Measurements from ENCODE around the gene PPM1N. TPM values are rescaled to one million over a fixed set of nuclear protein-coding genes. Genes with fewer than 3 reads are reported as not detected.

The PPM1N gene, protein sequence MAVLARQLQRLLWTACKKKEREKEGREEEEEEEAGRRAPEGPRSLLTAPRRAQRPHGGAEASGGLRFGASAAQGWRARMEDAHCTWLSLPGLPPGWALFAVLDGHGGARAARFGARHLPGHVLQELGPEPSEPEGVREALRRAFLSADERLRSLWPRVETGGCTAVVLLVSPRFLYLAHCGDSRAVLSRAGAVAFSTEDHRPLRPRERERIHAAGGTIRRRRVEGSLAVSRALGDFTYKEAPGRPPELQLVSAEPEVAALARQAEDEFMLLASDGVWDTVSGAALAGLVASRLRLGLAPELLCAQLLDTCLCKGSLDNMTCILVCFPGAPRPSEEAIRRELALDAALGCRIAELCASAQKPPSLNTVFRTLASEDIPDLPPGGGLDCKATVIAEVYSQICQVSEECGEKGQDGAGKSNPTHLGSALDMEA
- 9.8 and 15.3 TPM in 2 replicates for total RNA-seq (2014; rRNA removed; shearing (Covaris generic))

DNA sequence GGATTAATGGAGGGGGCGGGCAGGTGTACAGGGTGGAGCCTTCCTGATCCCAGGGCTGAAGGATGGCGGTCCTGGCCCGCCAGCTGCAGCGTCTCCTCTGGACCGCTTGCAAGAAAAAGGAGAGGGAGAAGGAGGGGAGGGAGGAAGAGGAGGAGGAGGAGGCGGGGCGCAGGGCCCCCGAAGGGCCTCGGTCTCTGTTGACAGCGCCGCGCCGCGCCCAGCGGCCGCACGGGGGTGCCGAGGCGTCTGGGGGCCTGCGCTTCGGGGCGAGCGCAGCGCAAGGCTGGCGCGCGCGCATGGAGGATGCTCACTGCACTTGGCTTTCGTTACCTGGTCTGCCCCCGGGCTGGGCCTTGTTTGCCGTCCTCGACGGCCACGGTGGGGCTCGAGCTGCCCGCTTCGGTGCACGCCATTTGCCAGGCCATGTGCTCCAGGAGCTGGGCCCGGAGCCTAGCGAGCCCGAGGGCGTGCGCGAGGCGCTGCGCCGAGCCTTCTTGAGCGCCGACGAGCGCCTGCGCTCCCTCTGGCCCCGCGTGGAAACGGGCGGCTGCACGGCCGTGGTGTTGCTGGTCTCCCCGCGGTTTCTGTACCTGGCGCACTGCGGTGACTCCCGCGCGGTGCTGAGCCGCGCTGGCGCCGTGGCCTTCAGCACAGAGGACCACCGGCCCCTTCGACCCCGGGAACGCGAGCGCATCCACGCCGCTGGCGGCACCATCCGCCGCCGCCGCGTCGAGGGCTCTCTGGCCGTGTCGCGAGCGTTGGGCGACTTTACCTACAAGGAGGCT lies at the start of gene PPM1N:
Gene PPM1N (plus strand): TSS at position 33 of the 785 bp plus-strand sequence. CDS start 30 bp downstream, at position 63.
- DNase-seq (ENCODE audit: low spot score) = no peak

DNA sequence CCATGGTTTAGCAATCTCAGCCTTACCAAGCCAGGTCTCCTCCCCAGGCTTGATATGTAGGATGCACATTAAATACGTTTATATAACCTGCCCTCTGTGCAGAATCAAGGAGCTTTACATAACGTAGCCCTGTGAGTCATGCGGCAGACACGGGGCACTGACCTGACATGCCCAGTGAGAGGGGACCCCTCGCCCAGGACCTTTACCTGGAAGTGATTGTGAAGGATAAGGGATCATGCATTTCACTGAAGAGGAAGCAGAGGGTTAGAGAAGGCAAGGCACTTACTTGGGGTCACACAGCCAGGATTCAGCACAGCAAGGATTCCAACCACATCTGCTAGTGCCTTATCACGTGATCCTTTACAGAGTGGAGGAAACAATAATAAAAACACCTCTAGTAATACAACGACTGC lies 49.4 kb upstream of the PPM1N start:
- DNase-seq (ENCODE audit: low spot score) = peak; percentile 96

DNA sequence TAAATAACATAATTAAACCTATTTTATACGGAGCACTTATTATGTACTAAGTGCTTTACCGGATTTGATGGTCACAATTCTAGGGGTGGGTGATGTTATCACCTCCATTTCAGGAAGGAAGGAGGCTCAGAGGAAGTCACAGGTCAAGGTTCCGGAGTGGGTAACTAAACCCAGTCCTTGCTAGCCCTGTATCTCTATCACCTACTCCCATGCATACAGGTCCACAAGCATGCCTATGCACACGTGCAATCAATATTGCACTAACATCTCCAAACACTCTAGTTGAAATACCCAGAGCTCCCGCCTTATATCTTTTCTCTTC lies 48.3 kb upstream of the PPM1N start:
- DNase-seq (ENCODE audit: low spot score) = no peak

DNA sequence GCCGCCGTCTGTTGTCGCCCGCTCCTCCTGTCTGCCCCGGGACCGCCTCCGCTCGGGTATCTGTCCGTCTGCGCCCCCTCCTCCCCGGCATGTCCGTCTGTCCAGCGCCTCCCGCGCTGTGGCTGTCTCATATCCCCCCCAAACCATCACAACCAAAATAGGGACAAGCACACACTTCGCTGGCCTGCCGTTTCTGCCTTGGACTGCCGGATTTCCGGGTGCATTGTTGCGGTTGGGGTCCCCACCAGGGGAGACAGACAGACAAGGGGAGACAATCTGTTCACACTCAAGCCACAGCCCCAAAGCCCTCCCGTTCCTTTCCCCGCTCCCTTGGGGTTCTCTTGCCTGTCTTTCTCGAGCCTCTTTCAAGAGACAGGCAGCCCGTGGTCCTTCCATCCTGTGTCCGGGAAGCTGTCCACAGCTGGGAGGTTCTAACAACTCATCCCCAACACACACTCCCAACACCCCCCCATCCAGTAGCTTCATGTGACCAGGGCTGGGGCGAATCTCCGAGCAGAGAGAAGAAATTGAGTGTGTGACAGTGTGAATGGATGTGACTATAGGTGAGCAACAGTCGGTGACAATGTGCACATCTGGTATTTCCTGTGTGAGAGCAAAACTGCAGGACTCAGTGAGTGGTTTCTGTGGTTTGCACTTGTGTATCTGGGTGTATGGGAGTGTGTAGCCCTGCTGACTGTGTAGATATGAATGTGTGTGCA lies 47.0 kb upstream of the PPM1N start:
- DNase-seq (ENCODE audit: low spot score) = peak; percentile 80

DNA sequence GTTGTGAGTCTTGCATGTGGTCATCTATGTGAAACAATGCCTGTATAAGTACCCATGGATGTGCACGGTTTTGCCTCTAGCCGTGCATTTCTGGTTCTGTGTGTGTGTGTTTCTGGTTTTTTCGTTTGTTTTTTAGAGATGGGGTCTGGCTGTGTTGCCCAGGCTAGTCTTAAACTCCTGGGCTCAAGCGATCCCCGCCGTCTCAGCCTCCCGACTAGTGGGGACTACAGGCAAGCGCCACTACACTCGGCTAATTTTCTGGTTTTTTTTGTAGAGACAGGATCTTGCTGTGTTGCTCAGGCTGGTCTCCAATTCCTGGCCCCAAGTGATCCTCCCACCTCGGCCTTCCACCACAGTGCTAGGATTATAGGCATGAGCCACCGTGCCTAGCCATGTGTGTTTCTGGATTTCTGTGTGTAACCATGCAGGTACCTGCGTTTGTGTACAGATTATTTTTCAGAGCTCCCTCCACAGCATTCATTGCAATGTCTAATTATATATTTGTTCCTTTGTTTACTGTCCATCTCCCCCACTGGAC lies 46.3 kb upstream of the PPM1N start:
- no peak for DNase-seq (ENCODE audit: low spot score)

DNA sequence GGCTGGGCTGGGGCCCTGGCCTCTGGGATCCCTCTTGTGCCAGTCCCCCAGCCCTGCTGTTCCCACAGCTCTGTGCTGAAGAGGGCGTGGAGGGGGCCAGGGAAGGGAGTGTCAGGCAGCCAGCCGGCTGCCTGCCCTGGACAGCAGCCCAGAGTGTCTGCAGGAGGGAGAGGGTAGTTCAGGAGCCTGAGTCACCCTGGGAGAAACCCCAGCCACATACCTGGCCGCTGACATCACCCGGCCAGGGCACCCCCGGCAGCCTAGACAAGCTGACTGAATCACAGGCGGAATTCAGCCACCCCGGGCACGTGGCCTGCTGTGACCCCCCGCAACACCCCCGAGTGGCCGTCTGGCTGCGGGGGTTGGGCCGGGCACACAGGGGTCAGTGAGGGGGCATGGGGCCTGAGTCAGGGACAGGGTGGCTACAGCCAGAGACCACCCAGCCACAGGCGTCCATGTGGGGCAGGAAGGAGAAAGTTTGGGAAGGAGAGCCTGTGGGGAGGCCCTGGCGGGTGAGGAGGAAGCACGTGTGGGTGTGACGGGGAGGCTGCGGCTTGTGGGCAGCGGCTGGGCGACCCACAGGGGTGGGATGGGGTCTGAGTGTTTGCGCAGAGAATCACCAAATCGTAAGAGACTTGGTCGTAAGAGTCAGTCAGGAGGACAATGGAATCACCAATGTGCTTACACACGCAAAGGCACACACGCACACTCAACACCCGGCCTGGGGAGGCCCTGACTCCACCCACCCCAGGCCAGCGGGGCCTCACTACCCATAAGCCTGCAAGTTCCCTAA lies 42.3 kb upstream of the PPM1N start:
- DNase-seq (ENCODE audit: low spot score) = peak; percentile 99

DNA sequence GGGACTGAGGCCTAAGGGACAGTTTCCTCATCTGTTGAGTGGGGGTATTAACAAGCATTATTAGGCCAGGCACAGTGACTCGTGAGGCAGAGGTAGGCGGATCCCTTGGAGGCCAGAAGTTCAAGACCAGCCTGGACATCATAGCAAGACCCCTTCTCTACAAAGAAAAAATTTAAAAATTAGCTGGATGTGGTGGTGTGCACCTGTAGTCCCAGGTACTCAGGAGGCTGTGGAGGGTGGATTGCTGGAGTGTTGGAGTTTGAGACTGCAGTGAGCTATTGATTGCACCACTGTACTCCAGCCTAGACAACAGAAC lies 41.8 kb upstream of the PPM1N start:
- DNase-seq (ENCODE audit: low spot score) = no peak

DNA sequence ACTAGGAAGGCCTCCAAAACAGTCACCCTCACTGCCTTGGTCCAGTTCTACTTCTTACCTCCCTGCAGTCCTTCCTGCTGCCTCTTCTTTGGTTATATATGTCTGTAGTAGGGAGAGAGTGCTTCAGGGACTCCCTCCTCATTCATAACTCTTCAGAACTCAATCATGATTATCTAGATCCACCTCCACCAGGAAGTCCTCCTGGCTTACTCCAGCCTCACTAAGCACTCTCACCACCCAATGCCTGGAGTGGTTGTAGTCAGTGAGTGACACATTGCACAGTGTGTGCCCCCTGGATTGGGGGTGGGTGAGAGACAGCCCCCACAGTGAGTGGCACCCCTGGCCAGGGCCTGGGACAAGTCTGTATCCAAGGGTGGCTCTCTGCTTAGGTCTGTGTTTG lies 40.5 kb upstream of the PPM1N start:
- DNase-seq (ENCODE audit: low spot score) = no peak

DNA sequence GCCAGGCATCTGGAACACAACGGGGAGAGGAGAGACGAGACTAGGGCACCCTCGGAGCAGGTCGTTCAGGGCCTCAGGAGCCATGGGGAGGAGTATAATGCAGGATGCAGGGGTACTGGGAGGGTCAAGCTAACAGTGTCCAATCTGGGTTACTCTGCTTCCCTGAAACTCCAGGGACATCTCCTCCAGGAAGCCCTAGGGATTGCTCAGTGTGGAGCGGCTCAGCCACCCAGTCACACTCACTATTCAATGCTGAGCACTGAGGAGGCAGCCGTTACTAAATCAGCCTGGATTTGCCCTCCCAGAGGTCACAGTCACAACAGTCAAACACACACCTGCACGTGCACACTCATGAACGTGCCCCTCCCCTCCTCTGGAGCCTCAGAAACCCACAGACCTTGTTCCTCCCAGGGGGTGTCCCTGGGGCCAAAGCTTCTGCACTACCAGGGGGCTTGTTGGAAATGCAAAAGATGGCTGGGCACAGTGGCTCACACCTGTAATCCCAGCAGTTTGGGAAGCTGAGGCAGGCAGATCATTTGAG lies 37.4 kb upstream of the PPM1N start:
- DNase-seq (ENCODE audit: low spot score) = no peak

DNA sequence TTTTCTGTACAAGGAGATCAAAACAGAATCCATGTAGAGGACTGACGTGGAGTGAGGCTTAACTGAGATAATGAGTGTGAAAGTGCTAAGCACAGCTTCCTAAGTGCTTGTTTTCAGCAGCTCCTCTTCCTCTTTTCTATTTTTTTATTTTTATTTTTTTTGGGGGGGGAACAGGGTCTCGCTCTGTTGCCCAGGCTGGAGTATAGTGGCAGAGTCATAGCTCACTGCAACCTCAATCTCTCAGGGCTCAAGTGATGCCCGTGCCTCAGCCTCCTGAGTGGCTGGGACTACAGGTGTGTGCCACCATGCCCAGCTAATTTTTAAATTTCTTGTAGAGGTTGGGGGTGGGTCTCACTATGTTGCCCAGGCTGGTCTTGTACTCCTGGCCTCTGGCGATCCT lies 36.1 kb upstream of the PPM1N start:
- DNase-seq (ENCODE audit: low spot score) = no peak

DNA sequence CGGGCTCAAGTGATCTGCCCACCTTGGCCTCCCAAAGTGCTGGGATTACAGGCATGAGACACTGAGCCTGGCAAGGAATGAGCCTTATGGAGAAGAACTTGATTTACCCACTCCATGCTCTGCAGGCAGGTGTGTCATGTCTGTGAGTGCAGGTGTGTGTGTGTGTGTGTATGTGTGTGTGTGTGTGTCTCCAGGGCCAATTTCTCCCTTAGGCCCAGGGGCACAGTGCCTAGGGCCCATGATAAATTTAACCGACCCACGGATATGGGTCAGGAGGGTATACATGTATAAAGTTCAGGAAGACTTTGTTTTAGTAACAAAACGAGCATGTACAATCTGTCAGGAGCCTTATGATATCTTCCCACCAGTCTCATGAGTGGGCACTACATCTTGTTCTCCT lies 35.0 kb upstream of the PPM1N start:
- DNase-seq (ENCODE audit: low spot score) = no peak

DNA sequence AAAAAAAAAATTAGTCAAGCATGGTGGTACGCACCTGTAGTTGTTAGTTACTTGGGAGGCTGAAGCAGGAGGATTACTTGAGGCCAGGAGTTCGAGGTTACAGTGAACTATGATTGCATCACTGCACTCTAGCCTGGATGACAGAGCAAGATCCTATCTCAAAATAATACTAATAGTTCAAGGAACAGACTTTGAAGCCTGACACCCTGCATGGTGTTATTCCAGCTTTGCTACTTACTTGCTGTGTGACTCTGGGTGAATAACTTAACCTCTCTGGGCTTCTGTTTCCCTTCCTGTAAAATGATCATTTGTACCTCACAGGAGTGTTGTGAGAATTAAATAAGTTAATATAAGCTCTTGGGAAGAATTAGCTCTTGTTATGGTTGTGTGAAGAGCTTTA lies 34.0 kb upstream of the PPM1N start:
- DNase-seq (ENCODE audit: low spot score) = no peak

DNA sequence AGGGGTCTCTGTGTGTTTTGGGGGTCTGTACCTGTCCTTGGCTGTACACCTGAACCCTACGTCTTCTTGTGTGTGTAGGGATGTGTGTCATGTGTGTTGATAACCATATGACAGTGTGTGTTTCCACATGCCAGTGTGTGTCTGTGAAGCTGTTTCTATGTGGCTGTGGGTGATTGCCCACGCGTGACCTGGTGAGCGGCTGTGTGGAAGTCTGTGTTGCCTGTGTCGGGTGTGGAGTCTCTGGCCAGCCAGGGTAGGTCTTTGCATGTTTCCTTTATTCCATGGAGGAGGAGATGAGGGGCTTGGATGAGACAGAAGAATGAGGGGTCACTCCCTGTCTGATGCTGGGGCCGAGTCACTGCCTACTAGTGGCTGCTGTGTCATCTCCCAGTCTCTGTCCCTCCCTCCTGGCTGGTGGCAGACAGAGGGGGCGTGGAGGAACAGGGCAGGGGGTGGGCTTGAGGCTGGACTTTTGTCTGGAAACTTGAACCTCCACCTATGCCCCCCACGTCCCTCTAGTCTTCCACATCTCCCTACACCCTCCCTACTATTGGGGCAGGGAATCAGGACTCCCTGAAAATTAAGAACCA lies 33.3 kb upstream of the PPM1N start:
- DNase-seq (ENCODE audit: low spot score) = no peak

DNA sequence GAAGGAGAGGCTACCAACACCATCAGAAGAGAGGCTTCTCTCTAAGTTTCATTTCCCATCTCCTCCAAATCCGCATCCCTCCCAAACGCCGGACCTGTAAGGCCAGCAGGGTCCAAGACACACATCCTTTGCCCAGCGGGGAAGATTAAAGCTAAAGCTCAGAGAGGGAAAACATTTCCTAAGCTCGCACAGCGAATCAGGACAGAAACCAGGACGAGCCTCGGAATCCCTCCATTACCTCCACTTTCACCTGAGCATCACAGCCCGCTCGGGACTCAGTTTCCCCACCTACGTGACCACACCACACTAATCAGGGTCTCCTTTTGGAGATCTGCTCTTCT lies 31.2 kb upstream of the PPM1N start:
- peak; percentile 70 for DNase-seq (ENCODE audit: low spot score)

DNA sequence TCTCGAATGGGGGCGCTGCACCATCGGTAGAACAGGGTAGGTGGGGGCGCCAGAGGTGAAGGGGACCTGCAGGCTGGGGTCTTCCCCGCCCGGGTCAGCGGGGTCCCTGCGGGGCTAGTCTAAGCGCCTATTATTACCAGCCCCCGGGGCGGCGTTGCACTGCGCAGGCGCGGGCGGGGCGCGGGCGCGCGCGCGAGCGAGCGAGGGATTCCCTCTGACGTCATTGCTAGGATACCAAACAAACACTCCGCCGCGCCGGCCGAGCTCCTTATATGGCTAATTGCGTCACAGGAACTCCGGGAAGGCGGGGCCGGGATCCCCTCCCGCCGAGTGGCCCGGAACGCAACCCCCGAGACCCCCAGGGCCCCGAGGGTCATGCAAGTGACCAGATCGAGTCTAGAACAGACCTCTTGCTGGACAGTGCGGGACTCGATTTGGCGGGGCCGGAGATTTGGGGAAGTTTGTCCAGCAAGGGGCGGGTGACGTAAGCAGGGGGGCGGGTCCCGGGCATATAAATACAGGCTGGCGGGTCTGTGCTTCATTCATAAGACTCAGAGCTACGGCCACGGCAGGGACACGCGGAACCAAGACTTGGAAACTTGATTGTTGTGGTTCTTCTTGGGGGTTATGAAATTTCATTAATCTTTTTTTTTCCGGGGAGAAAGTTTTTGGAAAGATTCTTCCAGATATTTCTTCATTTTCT lies 30.6 kb upstream of the PPM1N start, which contains the start of gene FOSB:
Gene FOSB (plus strand): TSS at position 541 of the 703 bp plus-strand sequence. CDS start 591 bp downstream, outside the sequence.
- peak; percentile 99 for DNase-seq (ENCODE audit: low spot score)

DNA sequence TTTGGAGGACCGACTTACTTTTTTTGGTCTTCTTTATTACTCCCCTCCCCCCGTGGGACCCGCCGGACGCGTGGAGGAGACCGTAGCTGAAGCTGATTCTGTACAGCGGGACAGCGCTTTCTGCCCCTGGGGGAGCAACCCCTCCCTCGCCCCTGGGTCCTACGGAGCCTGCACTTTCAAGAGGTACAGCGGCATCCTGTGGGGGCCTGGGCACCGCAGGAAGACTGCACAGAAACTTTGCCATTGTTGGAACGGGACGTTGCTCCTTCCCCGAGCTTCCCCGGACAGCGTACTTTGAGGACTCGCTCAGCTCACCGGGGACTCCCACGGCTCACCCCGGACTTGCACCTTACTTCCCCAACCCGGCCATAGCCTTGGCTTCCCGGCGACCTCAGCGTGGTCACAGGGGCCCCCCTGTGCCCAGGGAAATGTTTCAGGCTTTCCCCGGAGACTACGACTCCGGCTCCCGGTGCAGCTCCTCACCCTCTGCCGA lies 30.0 kb upstream of the PPM1N start:
- DNase-seq (ENCODE audit: low spot score) = no peak

DNA sequence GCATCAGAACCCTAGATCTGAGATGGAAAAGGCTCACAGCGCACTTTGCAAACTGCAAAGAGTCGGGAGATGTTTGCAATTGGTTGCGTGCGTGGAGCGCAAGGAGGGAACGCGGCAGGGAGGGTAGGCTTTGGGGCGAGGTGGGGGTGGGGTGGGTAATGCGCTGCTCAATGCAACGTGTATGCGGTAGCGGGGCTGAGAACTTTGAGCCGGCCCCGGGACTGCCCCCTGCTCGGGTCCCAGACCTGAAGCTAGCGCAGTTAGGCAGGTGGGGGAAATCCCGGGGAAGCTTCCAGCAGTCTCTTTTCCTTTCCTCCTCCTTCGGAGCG lies 29.5 kb upstream of the PPM1N start:
- DNase-seq (ENCODE audit: low spot score) = no peak

DNA sequence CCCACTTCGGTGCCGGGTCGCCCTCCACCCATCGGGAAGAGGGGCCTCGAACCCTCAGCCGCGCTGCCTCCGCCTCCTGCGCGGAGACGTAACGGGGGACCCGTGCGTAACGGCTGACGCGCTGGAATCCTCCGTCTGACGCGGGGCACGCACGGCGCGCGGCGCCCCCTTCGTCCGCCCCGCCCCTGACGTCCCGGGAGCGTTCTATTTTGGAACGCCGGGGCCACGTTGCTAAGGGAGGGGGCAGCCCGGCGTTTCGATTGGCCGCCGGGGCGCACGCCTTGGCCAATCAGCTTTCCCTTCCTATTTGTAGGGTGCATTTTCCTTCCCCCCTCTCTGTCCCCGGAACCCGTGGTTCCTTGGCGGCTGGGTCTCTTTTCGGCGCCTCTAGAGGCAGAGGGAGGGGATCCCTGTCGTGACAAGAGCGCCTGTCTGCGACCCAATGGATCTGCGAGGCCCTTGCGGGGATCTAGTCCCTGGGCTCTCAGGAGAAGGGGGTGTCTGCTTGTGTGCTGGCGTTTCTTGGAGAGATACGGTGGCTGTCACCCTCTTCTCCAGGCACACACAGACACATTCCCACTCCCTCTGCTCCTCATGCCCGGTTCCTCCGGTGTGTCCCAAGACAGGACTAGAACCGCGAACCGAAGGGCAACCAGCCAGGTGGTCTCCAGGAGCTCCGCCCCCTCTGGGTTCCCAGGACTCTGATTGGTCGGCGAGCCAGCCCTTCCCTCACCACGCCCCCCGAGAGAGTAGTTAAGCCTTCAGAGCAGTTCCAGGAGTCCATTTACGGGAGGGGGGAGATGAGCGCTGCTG lies 28.9 kb upstream of the PPM1N start:
- peak; percentile 96 for DNase-seq (ENCODE audit: low spot score)

Data from HT-29 (cell line).